ENCODE measurements around the gene PFKFB1.

PFKFB1 gene

GRCh38 chrX:54994099-54994498, at the start of gene PFKFB1:
TSS of gene PFKFB1 (minus strand) at chrX:54994188. CDS start at chrX:54994007, 181 bp downstream.
- no peak for DNase-seq

GRCh38 chrX:55041514-55041913, 47.5 kb upstream of the PFKFB1 start:
- DNase-seq = no peak

- no peak for DNase-seq
Measured at GRCh38 chrX:55039471-55039870, 45.5 kb upstream of the PFKFB1 start.

GRCh38 chrX:55033429-55033828, 39.4 kb upstream of the PFKFB1 start:
- DNase-seq = no peak

- DNase-seq = no peak
Measured at GRCh38 chrX:55030271-55031205, 36.5 kb upstream of the PFKFB1 start, which contains the start of gene ALAS2. TSS of gene ALAS2 (minus strand) at chrX:55030977. CDS start at chrX:55026000, 4,977 bp downstream.

- DNase-seq = no peak
Measured at GRCh38 chrX:55029291-55029690, 35.3 kb upstream of the PFKFB1 start.

GRCh38 chrX:55028611-55029010, 34.6 kb upstream of the PFKFB1 start:
- DNase-seq = no peak

- no peak for DNase-seq
Measured at GRCh38 chrX:55028040-55028439, 34.1 kb upstream of the PFKFB1 start.

- DNase-seq = no peak
Measured at GRCh38 chrX:55026840-55027239, 32.9 kb upstream of the PFKFB1 start.

GRCh38 chrX:55026143-55026542, 32.2 kb upstream of the PFKFB1 start:
- DNase-seq = no peak

- no peak for DNase-seq
Measured at GRCh38 chrX:55014897-55015299, 20.9 kb upstream of the PFKFB1 start.

GRCh38 chrX:55011294-55011693, 17.3 kb upstream of the PFKFB1 start:
- DNase-seq = peak; percentile 0

- no peak for DNase-seq
Measured at GRCh38 chrX:55008571-55009358, 14.8 kb upstream of the PFKFB1 start.

GRCh38 chrX:55007656-55008055, 13.7 kb upstream of the PFKFB1 start:
- DNase-seq = no peak

GRCh38 chrX:55006827-55007621, 13.0 kb upstream of the PFKFB1 start:
- DNase-seq = no peak

- no peak for DNase-seq
Measured at GRCh38 chrX:55005256-55005655, 11.3 kb upstream of the PFKFB1 start.

GRCh38 chrX:55004231-55004630, 10.2 kb upstream of the PFKFB1 start:
- DNase-seq = no peak

- peak; percentile 91 for DNase-seq
Measured at GRCh38 chrX:54999717-55000598, 6.0 kb upstream of the PFKFB1 start, which contains the start of gene APEX2. TSS of gene APEX2 (plus strand) at chrX:55000363. CDS start at chrX:55000423, 60 bp downstream.

- no peak for DNase-seq
Measured at GRCh38 chrX:54995621-54996020, 1.6 kb upstream of the PFKFB1 start.

- no peak for DNase-seq
Measured at GRCh38 chrX:54994668-54995351, 822 bp upstream of the PFKFB1 start.
